CD4-positive, alpha-beta T cell treated with Interleukin-12 subunit alpha and Interleukin-12 subunit beta, for 1 hour (primary cell): ENCODE results near the gene RPL32.
"Not testable (repeated sequence)": the region's sequence is repeated elsewhere in the genome, so short reads cannot be mapped to it uniquely, and the experiment has no call there.

Source experiments
- DNase-seq: peaks from one replicate; pipeline ENCODE4 v3.0.0-alpha.2; 2020

RPL32 gene

GRCh38 chr3:12866836-12867235, 25.5 kb upstream of the RPL32 start:
- no peak for DNase-seq

DNA sequence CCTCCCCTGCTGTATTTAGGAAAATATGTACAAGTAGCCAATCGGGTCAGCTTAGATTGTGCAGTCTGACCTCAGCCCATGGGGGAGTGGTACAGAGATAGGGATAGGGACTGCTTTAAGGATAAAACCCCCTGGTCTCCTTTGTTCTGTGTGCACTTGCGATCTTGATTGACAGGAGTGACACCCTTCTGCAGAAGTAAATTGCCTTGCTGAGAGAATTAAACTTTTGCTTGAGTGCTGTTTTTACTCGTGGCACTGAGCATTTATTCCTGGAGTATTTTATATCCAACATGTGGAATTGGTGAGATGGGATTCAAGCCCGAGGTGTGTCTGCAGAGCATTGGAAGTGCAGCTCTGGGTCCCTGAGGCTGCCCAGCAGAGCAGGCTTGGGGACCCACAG, 23.9 kb upstream of the RPL32 start:
- DNase-seq = no peak

- no peak for DNase-seq
Measured at GRCh38 chr3:12862387-12862786, 21.0 kb upstream of the RPL32 start.

- DNase-seq = no peak
Measured at GRCh38 chr3:12861611-12862010, 20.2 kb upstream of the RPL32 start.

- DNase-seq = no peak
Measured at GRCh38 chr3:12859840-12860239, 18.5 kb upstream of the RPL32 start.

- no peak for DNase-seq
Measured at GRCh38 chr3:12856626-12857025, 15.3 kb upstream of the RPL32 start.

GRCh38 chr3:12854565-12854964, 13.2 kb upstream of the RPL32 start:
- DNase-seq = no peak

- not testable (repeated sequence) for DNase-seq
Measured at GRCh38 chr3:12853847-12854246, 12.5 kb upstream of the RPL32 start.

DNA sequence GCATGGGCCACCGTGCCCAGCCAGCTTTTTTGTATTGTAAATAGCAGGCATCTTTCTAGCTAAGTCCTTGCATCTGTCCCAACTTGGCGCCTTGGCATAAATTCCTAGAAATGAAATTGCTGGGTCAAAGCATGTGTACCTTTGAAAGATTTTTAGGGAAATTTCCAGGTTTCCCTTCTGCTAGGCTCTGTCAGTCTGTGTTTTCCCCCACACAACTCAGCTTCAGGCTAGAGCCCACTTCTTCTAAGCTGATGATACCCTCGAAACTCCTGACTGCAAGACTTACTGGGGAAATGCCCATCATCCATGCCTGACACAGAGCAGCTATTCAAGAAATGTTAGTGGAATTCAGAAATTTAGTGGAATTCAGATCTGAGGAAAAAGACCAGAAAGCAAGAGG, 10.8 kb upstream of the RPL32 start:
- DNase-seq = no peak

DNA sequence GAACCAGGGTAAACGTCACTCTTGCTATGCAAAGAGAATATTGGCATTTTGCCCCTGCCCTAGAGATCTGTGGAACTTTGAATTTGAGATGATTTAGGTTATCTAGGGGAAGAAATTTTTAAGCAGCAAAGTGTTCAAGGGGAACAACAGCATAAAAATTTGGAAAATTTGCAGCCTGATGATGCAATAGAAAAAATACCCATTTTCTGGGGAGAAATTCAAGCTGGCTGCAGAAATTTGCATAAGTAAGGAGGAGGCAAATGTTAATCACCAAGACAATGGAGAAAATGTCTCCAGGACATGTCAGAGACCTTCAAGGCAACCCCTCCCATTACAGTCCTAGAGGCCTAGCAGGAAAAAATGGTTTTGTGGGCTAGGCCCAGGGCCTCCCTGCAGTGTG, 4.4 kb upstream of the RPL32 start:
- DNase-seq = no peak

DNA sequence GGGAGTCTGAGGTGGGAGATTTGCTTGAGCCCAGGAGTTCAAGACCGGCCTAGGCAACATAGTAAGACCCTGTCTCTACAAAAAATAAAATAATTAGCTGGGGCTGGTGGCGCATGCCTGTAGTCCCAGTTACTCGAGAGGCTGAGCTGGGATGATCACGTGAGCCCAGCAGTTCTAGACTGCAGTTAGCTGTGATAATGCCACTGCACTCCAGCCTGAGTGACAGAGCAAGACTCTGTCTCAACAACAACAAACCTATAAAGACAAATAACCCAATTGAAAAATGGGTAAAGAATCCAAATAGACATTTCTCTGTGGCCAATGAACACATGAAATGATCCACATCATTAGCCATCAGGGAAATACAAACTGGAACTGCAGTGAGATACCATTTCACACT, 1.1 kb upstream of the RPL32 start:
- no peak for DNase-seq

GRCh38 chr3:12841970-12842328, 584 bp upstream of the RPL32 start:
- no peak for DNase-seq

- DNase-seq = peak; percentile 49
Measured at GRCh38 chr3:12840591-12841148, 695 bp downstream of the RPL32 start.

DNA sequence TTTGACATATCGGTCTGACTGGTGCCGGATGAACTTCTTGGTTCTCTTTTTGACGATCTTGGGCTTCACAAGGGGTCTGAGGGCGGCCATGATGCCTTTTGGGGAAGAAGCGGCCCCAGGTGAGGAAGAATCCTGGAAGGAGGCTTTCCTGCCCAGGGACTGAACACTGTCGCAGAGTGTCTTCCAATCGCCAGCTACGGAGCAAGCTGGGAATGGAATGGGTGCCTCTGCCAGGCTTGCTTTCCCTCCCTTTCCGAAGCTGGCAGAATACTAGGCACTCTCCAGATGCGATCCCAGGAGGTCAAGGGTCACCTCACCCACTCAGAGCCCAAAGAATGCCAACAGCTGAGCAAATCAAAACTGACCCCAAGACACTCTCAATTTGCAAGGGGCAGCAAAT, 1.2 kb downstream of the RPL32 start:
- DNase-seq = not testable (repeated sequence)

- DNase-seq = no peak
Measured at GRCh38 chr3:12839156-12839946, 2.0 kb downstream of the RPL32 start.

DNA sequence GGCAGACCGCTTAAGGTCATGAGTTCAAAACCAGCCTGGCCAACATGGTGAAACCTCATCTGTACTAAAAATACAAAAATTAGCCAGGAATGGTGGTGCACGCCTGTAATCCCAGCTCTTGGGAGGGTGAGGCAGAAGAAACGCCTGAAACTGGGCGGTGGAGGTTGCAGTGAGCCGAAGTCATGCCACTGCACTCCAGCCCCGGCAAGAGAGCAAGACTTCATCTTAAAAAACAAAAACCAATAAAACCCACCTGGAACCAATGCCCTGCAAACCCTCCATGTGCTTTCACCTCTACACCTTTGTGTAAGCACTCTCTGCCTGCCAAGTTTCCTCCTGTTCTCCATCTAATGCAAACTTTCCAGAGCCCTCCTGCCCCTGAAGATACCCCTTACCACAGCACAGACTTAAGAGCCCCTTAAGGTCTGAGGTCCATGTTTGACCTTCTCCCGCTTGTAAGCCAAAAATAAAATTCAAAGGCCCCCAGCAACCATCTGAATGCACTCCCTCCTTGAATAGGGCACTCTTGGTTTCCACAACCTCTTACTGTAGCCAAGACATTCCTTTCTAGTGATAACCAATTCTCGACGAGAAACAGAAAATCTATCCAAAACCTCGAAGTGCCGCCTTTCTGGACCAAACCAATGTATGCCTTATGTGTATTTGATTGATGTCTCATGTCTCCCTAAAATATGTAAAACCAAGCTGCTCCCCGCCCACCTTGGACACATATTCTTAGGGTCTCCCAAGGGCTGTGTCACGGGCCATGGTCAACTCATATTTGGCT, 3.0 kb downstream of the RPL32 start:
- no peak for DNase-seq

DNA sequence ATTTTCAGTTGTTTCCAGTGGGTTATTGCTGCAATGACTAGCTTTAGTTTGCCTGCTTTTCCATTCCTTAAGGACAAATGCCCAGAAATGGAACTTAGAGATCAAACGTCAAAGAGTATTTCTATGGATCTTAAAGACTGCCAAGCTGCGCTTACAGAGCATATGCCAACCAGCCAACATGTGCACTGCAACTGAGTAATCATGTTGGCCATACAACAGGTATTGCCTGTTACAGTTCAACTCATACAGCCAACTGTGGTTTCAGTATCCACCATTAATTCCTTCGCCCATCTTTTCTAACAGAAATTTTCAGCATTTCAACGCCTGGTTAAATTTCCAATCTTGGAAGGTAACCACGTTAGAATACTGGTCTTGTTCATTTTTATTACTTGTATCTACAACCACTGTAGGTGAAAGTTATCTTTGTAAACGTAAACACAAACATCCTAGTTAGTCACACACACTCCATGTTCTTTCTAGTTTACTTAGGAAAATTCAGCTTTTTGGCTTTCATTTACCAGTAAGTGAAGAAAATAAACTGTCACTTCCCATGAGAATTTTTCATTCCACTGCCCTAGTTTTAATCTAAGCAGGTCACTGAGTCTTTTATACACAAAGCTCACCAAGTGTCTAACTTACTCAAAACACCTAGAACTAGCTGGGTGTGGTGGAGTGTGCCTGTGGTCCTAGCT, 3.9 kb downstream of the RPL32 start:
- DNase-seq = no peak

DNA sequence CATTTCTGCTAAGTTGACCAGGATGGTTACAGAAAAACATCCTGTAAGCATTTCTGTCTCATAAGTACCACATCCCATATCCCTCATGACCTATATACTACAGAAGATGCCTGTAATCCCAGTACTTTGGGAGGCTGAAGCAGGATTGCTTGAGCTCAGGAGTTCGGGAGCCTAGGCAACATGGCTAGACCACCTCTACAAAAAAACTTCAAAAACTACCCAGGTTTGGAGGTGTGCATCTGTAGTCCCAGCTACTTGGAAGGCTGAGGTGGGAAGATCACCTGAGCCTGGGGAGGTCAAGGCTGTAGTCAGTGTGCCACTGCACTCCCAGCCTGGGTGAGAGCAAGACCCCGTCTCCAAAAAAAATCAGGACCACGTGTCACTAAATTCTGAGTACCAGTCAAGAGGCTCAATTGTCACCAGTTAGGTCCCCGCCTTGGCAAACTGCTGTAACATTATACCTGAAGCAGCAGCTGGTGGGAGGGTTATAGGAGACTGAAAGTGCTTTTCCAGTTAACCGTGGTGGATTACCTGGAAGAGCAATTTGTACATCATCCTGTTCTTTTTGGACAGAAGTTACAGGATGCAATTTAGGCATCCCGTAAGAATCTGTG, 6.2 kb downstream of the RPL32 start:
- no peak for DNase-seq

- no peak for DNase-seq
Measured at GRCh38 chr3:12833222-12834161, 7.9 kb downstream of the RPL32 start.

DNA sequence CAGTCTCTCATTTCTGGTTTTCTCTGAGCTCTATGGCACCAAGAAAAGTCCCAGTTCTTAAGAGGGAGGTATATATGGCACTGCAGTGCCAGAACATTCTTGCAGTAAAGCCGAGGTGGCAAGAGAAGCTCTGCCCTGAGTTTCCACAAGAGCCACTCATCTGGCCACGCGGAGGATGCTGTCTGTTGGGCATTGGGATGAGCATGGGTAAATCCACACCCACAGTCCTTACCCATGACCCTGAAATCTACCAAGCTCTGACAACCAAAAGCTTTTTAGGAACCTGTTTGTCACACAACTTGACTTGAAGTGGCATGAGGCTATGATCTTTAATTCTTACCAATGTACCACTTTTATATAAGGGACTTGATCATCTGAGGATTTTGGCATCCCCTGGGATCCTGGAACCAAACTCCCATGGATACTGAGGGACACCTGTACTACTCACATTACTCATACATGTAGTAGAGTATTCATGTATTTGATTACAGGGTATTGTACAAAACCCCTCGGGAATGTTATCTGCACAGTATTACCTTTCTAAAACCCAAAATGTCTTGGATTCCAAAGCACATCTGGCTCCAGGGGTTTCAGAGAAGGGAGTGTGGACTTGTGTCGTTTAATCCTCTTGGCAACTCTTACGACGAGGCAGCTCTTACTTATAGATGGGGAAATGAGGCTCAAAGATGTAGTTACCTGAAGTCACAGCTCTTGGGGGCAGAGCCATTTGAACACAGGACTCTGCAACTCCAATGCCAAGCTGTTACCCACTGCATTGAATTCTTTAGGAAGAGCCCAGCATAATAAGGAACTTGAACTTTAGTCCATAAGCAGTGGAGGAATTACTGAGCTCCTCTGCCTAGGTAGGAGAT, 8.8 kb downstream of the RPL32 start:
- DNase-seq = no peak

GRCh38 chr3:12831301-12831866, 10.0 kb downstream of the RPL32 start:
- no peak for DNase-seq
